Uterus (tissue), 2 donors: ENCODE results near the gene FLG.

Source experiments
- POLR2A ChIP-seq, 2 donors: fragments of 450-650 bp; IDR thresholded peaks; one replicate each; pipeline ENCODE4 v1.6.1; 2016; ENCODE audit warnings: antibody characterized with exemption in 2 of 2, mild to moderate bottlenecking in 1 of 2, moderate library complexity in 1 of 2
- TF ChIP-seq, protein P1 (sequence below), 4 experiments: fragments of 200-600 bp in 2 of 4; fragments of 450-650 bp in 2 of 4; sonication (generic) in 2 of 4; IDR thresholded peaks; one replicate each; pipeline ENCODE4 v1.5.1; 2016 to 2019; ENCODE audit warnings: antibody characterized with exemption in 4 of 4, mild to moderate bottlenecking in 2 of 4, moderate library complexity in 1 of 4

DNA sequence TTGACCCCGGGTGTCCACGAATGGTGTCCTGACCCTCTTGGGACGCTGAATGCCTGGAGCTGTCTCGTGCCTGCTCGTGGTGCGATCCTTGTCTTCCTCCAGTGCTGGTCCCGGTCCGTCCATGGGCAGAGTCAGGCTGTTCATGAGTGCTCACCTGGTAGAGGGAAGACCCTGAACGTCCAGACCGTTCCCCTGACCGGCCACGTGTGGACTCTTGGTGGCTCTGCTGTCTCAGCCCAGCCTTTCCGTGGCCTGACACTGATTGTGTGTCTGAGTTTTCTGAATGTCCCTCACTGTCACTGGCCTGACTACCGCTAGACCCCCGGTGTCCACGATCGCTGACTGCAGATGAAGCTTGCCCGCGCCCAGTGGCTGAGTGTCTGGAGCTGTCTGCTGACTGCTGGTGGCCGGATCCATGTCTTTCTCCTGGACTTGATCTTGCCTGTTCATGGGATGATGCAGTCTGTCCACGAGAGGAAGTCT lies 11.7 kb downstream of the FLG start:
- TF ChIP-seq, protein P1, sequence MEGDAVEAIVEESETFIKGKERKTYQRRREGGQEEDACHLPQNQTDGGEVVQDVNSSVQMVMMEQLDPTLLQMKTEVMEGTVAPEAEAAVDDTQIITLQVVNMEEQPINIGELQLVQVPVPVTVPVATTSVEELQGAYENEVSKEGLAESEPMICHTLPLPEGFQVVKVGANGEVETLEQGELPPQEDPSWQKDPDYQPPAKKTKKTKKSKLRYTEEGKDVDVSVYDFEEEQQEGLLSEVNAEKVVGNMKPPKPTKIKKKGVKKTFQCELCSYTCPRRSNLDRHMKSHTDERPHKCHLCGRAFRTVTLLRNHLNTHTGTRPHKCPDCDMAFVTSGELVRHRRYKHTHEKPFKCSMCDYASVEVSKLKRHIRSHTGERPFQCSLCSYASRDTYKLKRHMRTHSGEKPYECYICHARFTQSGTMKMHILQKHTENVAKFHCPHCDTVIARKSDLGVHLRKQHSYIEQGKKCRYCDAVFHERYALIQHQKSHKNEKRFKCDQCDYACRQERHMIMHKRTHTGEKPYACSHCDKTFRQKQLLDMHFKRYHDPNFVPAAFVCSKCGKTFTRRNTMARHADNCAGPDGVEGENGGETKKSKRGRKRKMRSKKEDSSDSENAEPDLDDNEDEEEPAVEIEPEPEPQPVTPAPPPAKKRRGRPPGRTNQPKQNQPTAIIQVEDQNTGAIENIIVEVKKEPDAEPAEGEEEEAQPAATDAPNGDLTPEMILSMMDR (IDR thresholded peaks at IDR 0.05) = no peak
- TF ChIP-seq POLR2A (IDR thresholded peaks at IDR 0.05) = no peak
